ENCODE measurements around the gene UNC80.

DNA sequence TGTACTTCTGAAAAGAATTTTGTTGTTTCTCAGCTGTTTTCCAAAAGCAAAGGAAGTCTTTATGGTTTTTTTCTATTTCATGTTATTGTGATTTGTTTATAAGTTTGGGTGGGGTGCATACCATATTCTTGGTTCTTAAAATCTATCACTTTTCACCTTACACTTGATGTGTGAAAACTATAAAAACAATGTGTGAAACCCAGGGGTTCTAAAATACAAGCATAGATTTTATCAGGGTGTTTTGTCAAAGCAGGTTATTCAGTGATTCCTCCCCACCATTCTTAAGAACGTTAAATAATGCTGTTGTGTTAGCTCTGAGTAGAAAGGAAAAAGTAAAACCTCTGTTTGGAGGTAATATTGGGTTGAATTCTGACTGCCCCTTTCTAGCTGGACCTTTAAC, 248.5 kb downstream of the UNC80 start:
- TF ChIP-seq, protein P1, sequence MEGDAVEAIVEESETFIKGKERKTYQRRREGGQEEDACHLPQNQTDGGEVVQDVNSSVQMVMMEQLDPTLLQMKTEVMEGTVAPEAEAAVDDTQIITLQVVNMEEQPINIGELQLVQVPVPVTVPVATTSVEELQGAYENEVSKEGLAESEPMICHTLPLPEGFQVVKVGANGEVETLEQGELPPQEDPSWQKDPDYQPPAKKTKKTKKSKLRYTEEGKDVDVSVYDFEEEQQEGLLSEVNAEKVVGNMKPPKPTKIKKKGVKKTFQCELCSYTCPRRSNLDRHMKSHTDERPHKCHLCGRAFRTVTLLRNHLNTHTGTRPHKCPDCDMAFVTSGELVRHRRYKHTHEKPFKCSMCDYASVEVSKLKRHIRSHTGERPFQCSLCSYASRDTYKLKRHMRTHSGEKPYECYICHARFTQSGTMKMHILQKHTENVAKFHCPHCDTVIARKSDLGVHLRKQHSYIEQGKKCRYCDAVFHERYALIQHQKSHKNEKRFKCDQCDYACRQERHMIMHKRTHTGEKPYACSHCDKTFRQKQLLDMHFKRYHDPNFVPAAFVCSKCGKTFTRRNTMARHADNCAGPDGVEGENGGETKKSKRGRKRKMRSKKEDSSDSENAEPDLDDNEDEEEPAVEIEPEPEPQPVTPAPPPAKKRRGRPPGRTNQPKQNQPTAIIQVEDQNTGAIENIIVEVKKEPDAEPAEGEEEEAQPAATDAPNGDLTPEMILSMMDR (IDR thresholded peaks at IDR 0.05), result no peak
- no peak for TF ChIP-seq POLR2A (IDR thresholded peaks at IDR 0.05)

All from lower leg skin (tissue), 3 donors.